HEK293T (cell line): ENCODE measurements around the gene CBLN3.

Experiments used
- CTBP1 ChIP-seq: fragments of 450-650 bp; IDR thresholded peaks from 2 replicates; pipeline ENCODE4 v1.6.1; 2016; ENCODE audit warnings: borderline replicate concordance
- FOXM1 ChIP-seq: fragments of 450-650 bp; IDR thresholded peaks from 2 replicates; pipeline ENCODE4 v1.6.1; 2017; ENCODE audit warnings: mild to moderate bottlenecking, borderline replicate concordance

DNA sequence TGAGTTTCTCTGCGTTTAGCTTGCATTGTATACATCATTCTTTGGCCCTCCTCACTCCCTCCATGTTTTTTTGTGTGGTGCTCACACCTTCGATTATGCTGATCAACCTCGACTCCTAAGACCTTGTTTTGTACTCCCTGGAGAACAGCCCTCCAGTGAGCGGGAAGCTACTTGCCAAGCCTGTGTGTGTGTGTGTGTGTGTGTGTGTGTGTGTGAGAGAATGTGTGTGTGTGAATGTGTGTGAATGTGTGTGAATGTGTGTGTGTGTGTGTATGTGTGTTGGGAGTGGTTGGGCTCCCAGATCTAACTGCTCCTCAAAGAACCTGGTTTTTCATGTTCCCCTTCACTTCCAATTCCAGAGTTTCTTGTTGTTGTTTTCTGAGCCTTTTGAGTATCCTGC lies 24.7 kb downstream of the CBLN3 start:
- TF ChIP-seq CTBP1 (no peak), FOXM1 (no peak)
